ENCODE data around the gene SHROOM2. TPM values are rescaled to one million over a fixed set of nuclear protein-coding genes. Genes with fewer than 3 reads are reported as not detected.
"Not testable (repeated sequence)": the region's sequence is repeated elsewhere in the genome, so short reads cannot be mapped to it uniquely, and the experiment has no call there.

Gene SHROOM2
- polyA plus RNA-seq, 1 experiment = 1.1 TPM

- H3K27me3 ChIP-seq (ENCODE audit: control insufficient read depth, insufficient read depth, low read length) = 0 out of 2 replicates have a peak, but pooled peaks cover 2% of the 10 kb centered on the region
- no peak for TF ChIP-seq CTCF (IDR thresholded peaks at IDR 0.05; ENCODE audit: insufficient read depth, low read depth, low read length)
- DNase-seq (ENCODE audit: low read depth) = no peak
- no peak overlapping the region for H3K4me3 ChIP-seq (ENCODE audit: low read depth, low read length)
- ChIA-PET CTCF (no interaction called here), POLR2A (no interaction called here)
- H3K36me3 ChIP-seq (ENCODE audit: control insufficient read depth, insufficient read depth, low read length) = no peaks in the 10 kb centered on the region
These were observed 70.4 kb downstream of the SHROOM2 start for GRCh38 chrX:9856588-9856987.

GRCh38 chrX:9857575-9858474 is 71.6 kb downstream of the SHROOM2 start:
- DNase-seq (ENCODE audit: low read depth) = no peak
- no peak for TF ChIP-seq CTCF (IDR thresholded peaks at IDR 0.05; ENCODE audit: insufficient read depth, low read depth, low read length)
- CTCF ChIA-PET = no interaction called here

GRCh38 chrX:9858684-9859083 is 72.5 kb downstream of the SHROOM2 start:
- DNase-seq (ENCODE audit: low read depth); H3K36me3 ChIP-seq (ENCODE audit: control insufficient read depth, insufficient read depth, low read length); CTCF ChIA-PET; H3K27me3 ChIP-seq (ENCODE audit: control insufficient read depth, insufficient read depth, low read length); POLR2A ChIA-PET; H3K4me3 ChIP-seq (ENCODE audit: low read depth, low read length): not testable (repeated sequence)

More at GRCh38 chrX:9857575-9858474, 71.6 kb downstream of the SHROOM2 start:
- POLR2A ChIA-PET = no interaction called here
- Histone ChIP-seq H3K27me3 (ENCODE audit: control insufficient read depth, insufficient read depth, low read length) (0 out of 2 replicates have a peak, but pooled peaks cover 2% of the 10 kb centered on the region), H3K36me3 (ENCODE audit: control insufficient read depth, insufficient read depth, low read length) (no peaks in the 10 kb centered on the region), H3K4me3 (ENCODE audit: low read depth, low read length) (no peak overlapping the region)

GRCh38 chrX:9859711-9860555 is 73.7 kb downstream of the SHROOM2 start:
- no peak for TF ChIP-seq CTCF (IDR thresholded peaks at IDR 0.05; ENCODE audit: insufficient read depth, low read depth, low read length)
- Histone ChIP-seq H3K36me3 (ENCODE audit: control insufficient read depth, insufficient read depth, low read length) (no peaks in the 10 kb centered on the region), H3K4me3 (ENCODE audit: low read depth, low read length) (no peak overlapping the region), H3K27me3 (ENCODE audit: control insufficient read depth, insufficient read depth, low read length) (0 out of 2 replicates have a peak, but pooled peaks cover 2% of the 10 kb centered on the region)
- ChIA-PET POLR2A (no interaction called here), CTCF (interaction anchor here (1.5 kb wide), 1 partner anchor 10 kb away, joined by 3 read pairs; no protein-coding TSS in a partner anchor)
- no peak for DNase-seq (ENCODE audit: low read depth)

GRCh38 chrX:9860826-9861225 is 74.6 kb downstream of the SHROOM2 start:
- no peaks in the 10 kb centered on the region for H3K36me3 ChIP-seq (ENCODE audit: control insufficient read depth, insufficient read depth, low read length)
- TF ChIP-seq CTCF (IDR thresholded peaks at IDR 0.05; ENCODE audit: insufficient read depth, low read depth, low read length) = no peak
- CTCF ChIA-PET = no interaction called here
- no peaks in the 10 kb centered on the region for H3K27me3 ChIP-seq (ENCODE audit: control insufficient read depth, insufficient read depth, low read length)
- no peak for DNase-seq (ENCODE audit: low read depth)
- POLR2A ChIA-PET = no interaction called here
- no peak overlapping the region for H3K4me3 ChIP-seq (ENCODE audit: low read depth, low read length)
